Caki2 (cell line): Measurements from ENCODE around the gene IFNB1. TPM values are rescaled to one million over a fixed set of nuclear protein-coding genes. Genes with fewer than 3 reads are reported as not detected.

Source experiments
- DNase-seq: peaks from one replicate; pipeline ENCODE4 v3.0.0-alpha.2; 2015; ENCODE audit warnings: low read depth
- in situ Hi-C: cut with HindIII; loops from 2 replicates; pipeline ENCODE4 v1.10.0; 2016; ENCODE audit warnings: low sequenced_read_pairs, low pct_unique_long_range_greater_than_20kb, mixed read lengths
- total RNA-seq: library from RNA; depleted of rRNA; stranded (reverse); fragments of >200 nt; shearing (Covaris generic); gene quantifications from 2 replicates; pipeline ENCODE4 v1.2.3, GENCODE V29; 2014; ENCODE audit warnings: low replicate concordance

Gene IFNB1
- total RNA-seq, 1 experiment from 2014 or later: not detected

- no peak for DNase-seq
- in situ Hi-C loops: no loop called here
Measured at GRCh38 chr9:21080793-21081192, 3.1 kb upstream of the IFNB1 start.

DNA sequence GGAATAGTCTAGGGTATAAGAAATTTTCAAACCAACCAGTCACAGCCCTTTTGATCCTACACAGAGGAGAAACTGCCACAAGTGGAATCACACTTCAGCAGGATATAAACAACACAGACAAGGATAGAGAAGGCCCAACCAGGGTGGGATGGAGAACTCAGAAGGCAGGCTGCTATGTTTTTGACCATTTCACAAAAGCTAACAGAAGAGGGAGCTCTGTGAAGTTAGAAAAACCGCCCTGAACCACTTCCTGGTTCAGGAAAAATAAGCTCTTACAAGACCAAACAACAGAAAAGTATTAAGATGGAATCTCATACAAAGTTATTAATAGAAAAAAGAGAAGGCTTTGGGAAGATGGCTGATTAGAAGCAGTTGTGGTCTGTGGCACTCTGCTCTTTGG, 960 bp upstream of the IFNB1 start:
- in situ Hi-C loops: no loop called here
- DNase-seq: no peak

DNA sequence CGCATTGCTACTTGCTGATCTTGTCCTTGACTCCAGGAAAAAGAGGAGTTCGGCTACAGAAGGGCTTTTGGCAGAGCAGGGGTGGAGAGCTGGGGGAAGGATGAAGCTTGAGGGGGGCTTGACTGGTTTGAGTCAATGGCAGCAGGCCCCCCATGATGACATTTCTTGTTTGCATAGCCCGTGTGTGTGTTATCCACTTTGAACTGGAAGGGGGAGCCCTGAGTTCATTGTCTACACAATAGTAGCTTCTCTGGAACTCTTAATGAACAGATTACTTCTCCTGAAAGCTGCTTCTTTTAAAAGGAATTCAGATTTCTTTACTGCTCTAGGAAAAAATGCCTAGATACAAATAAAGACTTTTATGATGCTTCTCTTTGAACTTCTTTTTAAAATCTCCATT, 2.3 kb downstream of the IFNB1 start:
- in situ Hi-C loops: no loop called here
- DNase-seq: no peak

GRCh38 chr9:21070906-21071305, 6.8 kb downstream of the IFNB1 start:
- in situ Hi-C loops: no loop called here
- DNase-seq: no peak

- DNase-seq: peak; percentile 66
- in situ Hi-C loops: no loop called here
Measured at GRCh38 chr9:21070171-21070571, 7.6 kb downstream of the IFNB1 start.

- DNase-seq: no peak
- in situ Hi-C loops: no loop called here
Measured at GRCh38 chr9:21060919-21061561, 16.7 kb downstream of the IFNB1 start.

DNA sequence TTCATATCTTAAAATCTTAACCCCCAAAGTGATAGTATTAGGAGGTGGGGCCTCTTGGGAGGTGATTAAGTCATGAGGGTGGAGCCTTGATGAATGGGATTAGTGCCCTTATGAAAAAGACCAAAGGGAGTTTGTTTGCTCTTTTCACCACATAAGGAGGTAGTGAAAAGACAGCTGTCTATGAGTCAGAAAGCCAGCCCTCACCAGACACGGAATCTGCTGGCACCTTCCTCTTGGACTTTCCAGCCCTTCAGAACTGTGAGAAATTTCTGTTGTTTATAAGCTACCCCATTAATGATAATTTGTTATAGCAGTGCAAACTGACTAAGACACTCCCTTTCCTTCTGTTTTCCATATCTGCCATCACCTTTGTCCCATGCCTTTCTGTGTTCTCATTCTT, 20.8 kb downstream of the IFNB1 start:
- in situ Hi-C loops: no loop called here
- DNase-seq: no peak

- in situ Hi-C loops: no loop called here
Measured at GRCh38 chr9:21053851-21054250, 23.9 kb downstream of the IFNB1 start.

GRCh38 chr9:21047281-21047691, 30.5 kb downstream of the IFNB1 start:
- in situ Hi-C loops: no loop called here

More at GRCh38 chr9:21053851-21054250, 23.9 kb downstream of the IFNB1 start:
- no peak for DNase-seq

GRCh38 chr9:21043841-21044240, 33.9 kb downstream of the IFNB1 start:
- in situ Hi-C loops: no loop called here
- DNase-seq: no peak

More at GRCh38 chr9:21047281-21047691, 30.5 kb downstream of the IFNB1 start:
- no peak for DNase-seq

GRCh38 chr9:21042466-21042865, 35.3 kb downstream of the IFNB1 start:
- no peak for DNase-seq
- in situ Hi-C loops: no loop called here

GRCh38 chr9:21039302-21039701, 38.4 kb downstream of the IFNB1 start:
- in situ Hi-C loops: no loop called here
- no peak for DNase-seq

DNA sequence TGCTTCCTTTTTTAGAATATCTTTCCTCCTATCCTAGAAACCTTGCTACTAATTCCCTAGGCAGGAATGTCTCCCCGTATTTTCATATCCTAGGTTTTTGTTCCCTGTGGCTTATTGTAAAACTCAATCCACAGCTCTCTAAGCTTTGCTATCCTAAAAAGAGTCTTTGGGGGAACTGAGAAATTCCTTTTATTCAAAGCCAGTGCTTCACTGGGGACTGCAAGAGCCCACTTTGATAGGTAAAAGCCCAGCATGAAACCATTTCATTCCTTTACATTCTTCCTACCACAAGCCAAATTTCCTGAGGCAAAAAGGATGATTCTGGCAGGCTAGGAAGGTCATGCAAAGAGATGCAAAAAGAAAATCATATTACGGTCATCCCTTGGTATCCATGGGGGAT, 40.5 kb downstream of the IFNB1 start:
- in situ Hi-C loops: no loop called here

GRCh38 chr9:21031808-21032183, 45.9 kb downstream of the IFNB1 start:
- no peak for DNase-seq
- in situ Hi-C loops: no loop called here

More for the DNA sequence above, 40.5 kb downstream of the IFNB1 start:
- no peak for DNase-seq

DNA sequence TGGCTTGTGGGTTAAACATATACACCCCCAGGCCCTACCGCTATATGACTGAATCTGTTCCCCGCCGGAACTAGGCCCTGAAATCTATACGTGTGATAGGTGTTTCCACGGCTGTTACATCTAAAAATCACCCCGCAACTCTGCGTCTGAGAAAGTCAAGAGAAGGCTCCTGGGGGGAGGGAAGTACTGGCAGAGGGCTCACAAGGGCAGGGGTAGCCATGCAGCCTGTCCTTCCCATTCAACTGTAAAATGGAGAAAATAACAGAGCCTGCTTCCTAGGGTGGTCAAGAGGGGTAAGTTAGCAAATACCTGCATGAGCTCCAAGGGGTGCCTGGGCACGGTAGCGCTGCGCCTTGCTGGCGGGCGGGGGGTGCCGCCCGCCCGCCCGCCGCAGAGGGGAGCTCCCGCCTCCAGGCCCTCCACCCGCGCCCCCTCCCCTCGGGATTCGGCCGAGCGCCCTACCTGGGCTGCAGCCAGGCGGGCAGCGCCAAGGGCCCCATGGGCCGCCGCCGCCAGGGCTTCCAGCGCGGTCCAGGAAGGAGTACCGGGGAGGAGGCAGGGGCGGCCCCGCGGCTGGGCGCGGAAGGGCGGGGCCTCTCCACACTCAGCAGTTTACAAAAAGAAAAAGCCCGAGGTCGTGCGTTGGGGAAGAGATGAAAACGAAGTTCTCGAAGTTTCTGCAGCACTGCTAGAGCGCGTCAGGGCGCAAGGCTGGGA, 46.5 kb downstream of the IFNB1 start, which contains the start of gene HACD4:
HACD4 (minus strand) TSS at position 550 of the 717 bp plus-strand sequence; CDS start at position 500, 50 bp downstream.
- peak; percentile 50 for DNase-seq
- in situ Hi-C loops: no loop called here

GRCh38 chr9:21030389-21031035, 47.2 kb downstream of the IFNB1 start:
- in situ Hi-C loops: no loop called here
- DNase-seq: peak; percentile 25

- DNase-seq: no peak
- in situ Hi-C loops: no loop called here
Measured at GRCh38 chr9:21029661-21030060, 48.1 kb downstream of the IFNB1 start.

- DNase-seq: no peak
- in situ Hi-C loops: no loop called here
Measured at GRCh38 chr9:21028466-21028865, 49.3 kb downstream of the IFNB1 start.

DNA sequence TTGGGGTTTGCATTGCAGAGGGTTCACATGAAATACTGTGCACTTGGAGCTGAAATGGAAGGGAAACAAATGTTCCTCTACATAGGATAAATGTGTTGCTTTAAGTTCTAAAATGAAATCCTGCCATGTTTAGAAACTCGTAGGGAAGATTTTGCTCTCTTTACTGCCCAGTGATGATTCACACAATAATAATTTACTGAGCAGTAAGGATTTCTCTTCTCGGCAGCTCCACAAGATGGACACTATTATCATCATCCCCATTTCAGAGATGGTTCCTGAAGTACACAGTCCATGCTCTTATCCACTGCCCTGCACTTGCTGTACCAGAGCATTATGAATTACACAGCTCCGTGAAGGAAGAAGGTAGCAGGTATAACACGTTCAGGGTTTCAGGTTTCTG, 50.4 kb downstream of the IFNB1 start:
- peak; percentile 32 for DNase-seq
- in situ Hi-C loops: no loop called here
